EH (cell line): Measurements from ENCODE around the gene ASTE1.
"Not testable (repeated sequence)": the region's sequence is repeated elsewhere in the genome, so short reads cannot be mapped to it uniquely, and the experiment has no call there.

Experiments used
- DNase-seq: peaks from one replicate; pipeline ENCODE4 v3.0.0-alpha.2; 2015; ENCODE audit warnings: low read depth

Gene ASTE1

GRCh38 chr3:131026321-131027151 is at the start of gene ASTE1, which contains the start of gene NEK11:
ASTE1 (minus strand) TSS chr3:131026825; CDS start chr3:131025306, 1,519 bp downstream.
NEK11 (plus strand) TSS chr3:131026877; CDS start chr3:131029709, 2,832 bp downstream.
- peak; percentile 87 for DNase-seq

- DNase-seq, result no peak
Observed at GRCh38 chr3:131075632-131076328, 49.2 kb upstream of the ASTE1 start.

GRCh38 chr3:131072845-131073244 is 46.2 kb upstream of the ASTE1 start:
- peak; percentile 64 for DNase-seq

- DNase-seq, result peak; percentile 71
Observed at GRCh38 chr3:131072099-131072559, 45.5 kb upstream of the ASTE1 start.

GRCh38 chr3:131067983-131068382 is 41.4 kb upstream of the ASTE1 start:
- DNase-seq, result no peak

GRCh38 chr3:131053043-131053859 is 26.6 kb upstream of the ASTE1 start:
- DNase-seq, result peak; percentile 24

GRCh38 chr3:131050001-131050400 is 23.4 kb upstream of the ASTE1 start:
- DNase-seq, result no peak

GRCh38 chr3:131048030-131048429 is 21.4 kb upstream of the ASTE1 start:
- no peak for DNase-seq

- no peak for DNase-seq
Observed at GRCh38 chr3:131047582-131047981, 21.0 kb upstream of the ASTE1 start.

GRCh38 chr3:131042271-131042985 is 15.8 kb upstream of the ASTE1 start:
- not testable (repeated sequence) for DNase-seq

- no peak for DNase-seq
Observed at GRCh38 chr3:131038326-131038725, 11.7 kb upstream of the ASTE1 start.

- peak; percentile 75 for DNase-seq
Observed at GRCh38 chr3:131036986-131037385, 10.4 kb upstream of the ASTE1 start.

- peak; percentile 69 for DNase-seq
Observed at GRCh38 chr3:131036200-131036816, 9.7 kb upstream of the ASTE1 start.

- DNase-seq, result peak; percentile 50
Observed at GRCh38 chr3:131033480-131034080, 7.0 kb upstream of the ASTE1 start.

GRCh38 chr3:131031660-131032059 is 5.0 kb upstream of the ASTE1 start:
- DNase-seq, result no peak

- DNase-seq, result no peak
Observed at GRCh38 chr3:131028844-131029243, 2.2 kb upstream of the ASTE1 start.

- DNase-seq, result no peak
Observed at GRCh38 chr3:131025539-131025938, 1.1 kb downstream of the ASTE1 start.

GRCh38 chr3:131020122-131020693 is 6.4 kb downstream of the ASTE1 start:
- DNase-seq, result no peak

GRCh38 chr3:131018970-131019369 is 7.7 kb downstream of the ASTE1 start:
- no peak for DNase-seq

GRCh38 chr3:131009698-131010097 is 16.9 kb downstream of the ASTE1 start:
- no peak for DNase-seq
